ENCODE data around the gene PRR15.

DNA sequence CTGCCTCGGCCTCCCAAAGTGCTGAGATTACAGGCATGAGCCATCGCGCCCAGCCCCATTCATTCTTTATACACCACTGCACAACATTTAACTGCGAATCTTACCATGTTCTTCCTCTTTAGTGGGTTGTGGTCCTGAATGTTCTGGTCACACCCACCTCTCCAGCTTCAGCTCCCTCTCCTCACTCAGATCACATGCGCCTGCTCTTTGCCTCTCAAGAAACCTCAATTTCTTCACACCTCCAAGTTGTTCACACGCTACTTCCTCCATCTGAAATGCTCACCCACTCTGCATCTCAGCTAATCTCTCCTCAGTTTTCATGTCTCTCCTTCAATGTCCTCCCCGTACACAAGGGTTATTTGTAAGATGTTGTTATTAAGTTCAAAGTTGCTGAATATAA is 2.4 kb upstream of the PRR15 start:
- TF ChIP-seq POLR2A (IDR thresholded peaks at IDR 0.05), result no peak
- TF ChIP-seq, protein P1, sequence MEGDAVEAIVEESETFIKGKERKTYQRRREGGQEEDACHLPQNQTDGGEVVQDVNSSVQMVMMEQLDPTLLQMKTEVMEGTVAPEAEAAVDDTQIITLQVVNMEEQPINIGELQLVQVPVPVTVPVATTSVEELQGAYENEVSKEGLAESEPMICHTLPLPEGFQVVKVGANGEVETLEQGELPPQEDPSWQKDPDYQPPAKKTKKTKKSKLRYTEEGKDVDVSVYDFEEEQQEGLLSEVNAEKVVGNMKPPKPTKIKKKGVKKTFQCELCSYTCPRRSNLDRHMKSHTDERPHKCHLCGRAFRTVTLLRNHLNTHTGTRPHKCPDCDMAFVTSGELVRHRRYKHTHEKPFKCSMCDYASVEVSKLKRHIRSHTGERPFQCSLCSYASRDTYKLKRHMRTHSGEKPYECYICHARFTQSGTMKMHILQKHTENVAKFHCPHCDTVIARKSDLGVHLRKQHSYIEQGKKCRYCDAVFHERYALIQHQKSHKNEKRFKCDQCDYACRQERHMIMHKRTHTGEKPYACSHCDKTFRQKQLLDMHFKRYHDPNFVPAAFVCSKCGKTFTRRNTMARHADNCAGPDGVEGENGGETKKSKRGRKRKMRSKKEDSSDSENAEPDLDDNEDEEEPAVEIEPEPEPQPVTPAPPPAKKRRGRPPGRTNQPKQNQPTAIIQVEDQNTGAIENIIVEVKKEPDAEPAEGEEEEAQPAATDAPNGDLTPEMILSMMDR (IDR thresholded peaks at IDR 0.05), result no peak
